ENCODE results near the gene GSK3A. TPM values are rescaled to one million over a fixed set of nuclear protein-coding genes. Genes with fewer than 3 reads are reported as not detected.

The GSK3A gene
- total RNA-seq, 2 donors from 2014 or later, result 27.7 to 28.1 TPM

DNA sequence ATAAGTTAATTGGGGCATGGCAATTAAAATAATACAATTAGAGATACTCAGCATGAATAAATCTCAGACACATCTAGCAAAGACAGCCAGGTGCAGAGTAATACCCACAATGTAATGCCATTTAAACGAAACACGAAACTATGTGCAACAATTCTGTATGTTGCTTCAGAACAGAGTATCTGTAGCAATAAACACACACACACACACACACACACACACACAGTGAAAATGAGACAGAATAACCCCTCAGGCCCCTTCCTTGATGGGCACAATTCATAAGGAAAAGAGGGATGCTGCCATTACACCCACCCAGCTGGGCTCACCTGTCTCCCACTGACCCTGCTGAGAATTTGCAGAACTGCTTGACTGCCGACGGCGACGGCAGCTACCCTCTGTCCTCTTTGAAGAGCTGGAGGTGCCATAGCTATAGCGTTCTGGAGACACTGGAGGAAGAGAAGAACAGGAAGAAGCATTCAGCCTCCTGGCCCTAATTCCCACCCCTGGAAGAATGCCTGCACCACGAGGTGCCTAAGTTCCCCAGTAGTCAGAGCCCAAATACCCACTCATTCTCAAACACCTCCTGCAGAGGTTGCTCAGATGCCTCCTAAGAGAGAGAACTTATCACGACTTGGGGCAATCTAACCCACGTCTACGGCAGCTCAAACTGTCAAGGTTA is 27.5 kb downstream of the GSK3A start:
- Mint-ChIP-seq H3K27ac (peak overlapping the region; percentile 99), H3K4me1 (peaks cover 56% of the 10 kb centered on the region), H3K4me3 (peak overlapping the region; percentile 94), H3K27me3 (no peaks in the 10 kb centered on the region), H3K36me3 (ENCODE audit: low read depth) (peaks cover 12% of the 10 kb centered on the region)
- no peaks in the 10 kb centered on the region for H3K9me3 ChIP-seq (ENCODE audit: control insufficient read depth, low read length, poor library complexity, severe bottlenecking)
- DNase-seq (no peak), ATAC-seq (no peak)

DNA sequence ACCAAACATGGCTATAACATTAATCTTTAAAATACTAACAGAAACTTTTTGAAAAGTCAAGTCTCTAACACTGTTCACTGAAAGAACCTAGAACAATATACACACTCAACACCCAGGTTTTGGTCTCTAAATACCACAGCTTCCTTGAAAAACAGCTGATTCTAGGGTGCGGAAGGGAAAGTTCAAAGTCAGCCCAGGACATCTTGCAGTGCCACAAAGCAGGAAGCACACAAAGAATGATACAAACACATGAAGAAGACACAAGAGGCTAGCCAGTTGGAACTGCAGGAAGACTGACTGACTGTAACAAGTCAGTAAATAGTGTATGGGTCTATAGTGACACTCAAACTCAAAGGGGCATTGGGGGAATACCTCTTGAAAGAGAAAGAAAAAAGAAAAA is 29.5 kb downstream of the GSK3A start:
- Mint-ChIP-seq H3K27ac (peak overlapping the region; percentile 56), H3K27me3 (no peaks in the 10 kb centered on the region), H3K4me3 (peak overlapping the region; percentile 83), H3K4me1 (peaks cover 54% of the 10 kb centered on the region), H3K36me3 (ENCODE audit: low read depth) (peaks cover 15% of the 10 kb centered on the region)
- no peak for ATAC-seq
- H3K9me3 ChIP-seq (ENCODE audit: control insufficient read depth, low read length, poor library complexity, severe bottlenecking), result no peaks in the 10 kb centered on the region
- no peak for DNase-seq

DNA sequence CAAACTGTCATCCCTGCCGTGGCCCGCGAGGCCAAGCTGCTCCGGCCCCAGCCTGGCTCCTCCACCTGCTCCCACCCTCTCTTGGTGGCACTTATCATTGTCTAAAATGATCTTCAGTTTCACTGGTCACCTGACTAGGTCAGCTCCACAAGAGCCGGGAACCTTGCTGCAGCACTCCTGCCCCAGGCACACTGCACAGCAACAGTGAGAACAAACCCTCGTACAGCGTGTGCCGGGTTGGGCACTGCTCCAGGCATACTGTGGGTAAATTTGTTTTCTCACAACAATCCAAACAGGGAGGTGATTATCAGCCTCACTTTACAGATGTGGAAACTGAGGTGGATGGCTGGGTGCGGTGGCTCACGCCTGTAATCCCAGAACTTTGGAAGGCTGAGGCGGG is 33.8 kb downstream of the GSK3A start:
- H3K4me1 Mint-ChIP-seq, result peaks cover 56% of the 10 kb centered on the region
- peaks cover 12% of the 10 kb centered on the region for H3K36me3 Mint-ChIP-seq (ENCODE audit: low read depth)
- H3K27ac Mint-ChIP-seq, result peak overlapping the region; percentile 95
- DNase-seq (no peak), ATAC-seq (no peak)
- no peaks in the 10 kb centered on the region for H3K9me3 ChIP-seq (ENCODE audit: control insufficient read depth, low read length, poor library complexity, severe bottlenecking)
- peak overlapping the region; percentile 84 for H3K4me3 Mint-ChIP-seq
- H3K27me3 Mint-ChIP-seq, result no peaks in the 10 kb centered on the region

DNA sequence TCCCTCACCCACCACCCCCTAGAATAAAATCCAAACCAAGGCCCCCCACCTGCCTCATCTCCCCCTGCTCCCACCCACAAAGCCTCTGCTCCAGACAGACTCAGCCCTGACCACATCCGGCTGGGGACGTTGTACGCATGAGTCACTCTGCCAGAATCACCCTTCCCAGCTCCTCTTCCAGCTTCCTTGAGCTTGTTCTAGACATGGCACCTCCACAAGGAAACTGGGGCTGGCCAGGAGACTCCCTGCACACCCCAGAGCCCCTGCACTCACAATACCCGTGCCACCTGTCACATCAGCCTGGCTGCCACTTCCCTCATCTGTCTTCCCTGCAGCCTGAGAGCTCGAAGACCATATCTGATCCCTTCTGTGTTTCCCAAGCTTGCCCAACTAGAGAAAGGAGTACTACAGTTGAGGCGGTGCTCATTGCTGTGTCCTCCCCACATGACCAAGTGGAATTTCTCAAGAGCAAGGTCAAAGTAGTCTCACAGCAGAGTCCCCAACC is 34.6 kb downstream of the GSK3A start:
- ATAC-seq (peak; percentile 64), DNase-seq (peak in 1 of 3 donors; percentile 32)
- Mint-ChIP-seq H3K4me3 (peak overlapping the region; percentile 84), H3K4me1 (peaks cover 56% of the 10 kb centered on the region), H3K27ac (peak overlapping the region; percentile 95), H3K36me3 (ENCODE audit: low read depth) (peaks cover 13% of the 10 kb centered on the region), H3K27me3 (no peaks in the 10 kb centered on the region)
- no peaks in the 10 kb centered on the region for H3K9me3 ChIP-seq (ENCODE audit: control insufficient read depth, low read length, poor library complexity, severe bottlenecking)

DNA sequence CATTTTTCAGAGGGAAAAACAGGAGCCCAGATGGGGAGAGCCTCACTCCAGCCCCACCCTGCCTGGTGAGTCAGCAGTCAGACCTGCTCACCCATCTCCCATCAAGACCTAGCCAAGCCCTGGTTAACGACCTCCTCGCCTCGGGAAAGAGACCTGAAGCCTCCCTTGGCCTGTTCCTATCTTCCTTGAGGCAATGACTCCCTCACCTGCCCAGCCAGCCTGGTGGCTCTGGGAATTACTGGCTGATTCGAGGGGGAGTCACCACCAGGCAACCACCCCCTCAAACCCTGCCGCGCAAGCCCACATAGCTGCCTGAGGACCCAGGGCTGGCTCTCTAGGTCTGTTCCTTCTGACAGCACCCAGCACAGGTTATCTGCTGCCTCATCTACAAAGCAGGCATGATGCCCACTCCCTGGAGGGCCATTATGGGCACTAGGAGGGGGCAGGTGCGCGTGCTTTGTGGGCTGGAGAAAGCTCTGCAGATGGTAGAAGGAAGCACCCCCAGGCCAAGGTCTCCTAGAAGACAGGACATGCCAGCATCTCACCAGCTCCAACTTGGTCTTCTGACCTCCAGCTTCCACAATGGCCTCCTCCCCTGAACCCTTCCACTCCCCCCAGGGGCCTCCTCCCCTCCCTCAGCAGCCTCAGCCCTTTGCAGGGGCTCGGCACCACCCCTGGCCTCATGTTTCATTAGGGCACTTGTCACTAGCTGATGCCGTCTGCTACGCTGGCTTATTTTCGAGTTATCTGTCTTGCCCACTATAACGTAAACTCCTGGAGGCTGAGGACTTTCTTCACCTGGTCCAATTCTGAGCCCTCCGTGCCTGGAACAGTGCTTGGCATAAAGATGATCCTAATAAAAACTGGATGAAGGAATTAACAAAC is 35.3 kb downstream of the GSK3A start:
- H3K27me3 Mint-ChIP-seq, result no peaks in the 10 kb centered on the region
- no peak for DNase-seq
- H3K4me1 Mint-ChIP-seq, result peaks cover 57% of the 10 kb centered on the region
- H3K36me3 Mint-ChIP-seq (ENCODE audit: low read depth), result peaks cover 15% of the 10 kb centered on the region
- peak overlapping the region; percentile 39 for H3K4me3 Mint-ChIP-seq
- no peak for ATAC-seq
- H3K27ac Mint-ChIP-seq, result peak overlapping the region; percentile 95
- no peaks in the 10 kb centered on the region for H3K9me3 ChIP-seq (ENCODE audit: control insufficient read depth, low read length, poor library complexity, severe bottlenecking)

DNA sequence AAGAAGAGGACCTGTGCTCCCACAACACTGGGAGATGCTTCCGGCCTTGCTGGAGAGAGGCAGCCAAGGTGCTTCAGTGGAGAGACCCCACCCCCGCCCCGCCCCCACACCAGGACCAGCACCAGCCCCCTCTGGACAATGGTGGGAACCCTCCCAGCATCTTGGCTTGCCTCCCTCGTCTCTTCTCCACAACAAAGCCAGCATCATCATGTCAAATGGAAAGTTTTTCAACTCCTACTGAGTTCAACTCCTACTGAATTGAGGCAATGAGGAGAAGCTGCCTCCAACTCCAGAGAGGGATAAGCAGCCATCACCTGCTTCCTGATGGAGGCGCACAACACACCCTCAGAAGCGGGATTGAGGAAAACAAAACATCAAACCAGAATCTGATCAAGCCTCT is 37.7 kb downstream of the GSK3A start:
- peaks cover 19% of the 10 kb centered on the region for H3K36me3 Mint-ChIP-seq (ENCODE audit: low read depth)
- H3K27ac Mint-ChIP-seq, result peak overlapping the region; percentile 95
- no peaks in the 10 kb centered on the region for H3K9me3 ChIP-seq (ENCODE audit: control insufficient read depth, low read length, poor library complexity, severe bottlenecking)
- no peak for DNase-seq
- peaks cover 74% of the 10 kb centered on the region for H3K4me1 Mint-ChIP-seq
- no peak overlapping the region for H3K4me3 Mint-ChIP-seq
- no peaks in the 10 kb centered on the region for H3K27me3 Mint-ChIP-seq
- ATAC-seq, result no peak

DNA sequence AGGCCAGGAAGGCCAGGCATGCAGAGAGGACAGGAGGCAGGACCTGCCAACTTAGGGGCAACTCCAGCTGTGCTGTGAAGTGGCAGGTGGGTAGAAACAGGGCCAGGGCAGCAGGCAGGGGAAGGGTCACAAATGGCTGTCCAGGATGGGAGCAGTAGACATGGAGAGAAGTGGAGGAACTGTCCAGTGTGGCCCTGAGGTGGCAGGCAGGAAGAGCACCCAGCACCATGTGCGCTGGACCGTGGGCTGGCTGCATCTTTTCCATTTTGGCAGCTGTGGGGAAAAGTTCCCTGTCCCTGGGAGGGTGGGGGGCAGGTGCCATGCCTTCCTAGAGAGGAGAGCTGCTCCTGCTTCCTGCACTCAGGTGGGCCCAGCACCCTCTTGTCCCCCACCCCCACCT is 38.7 kb downstream of the GSK3A start:
- Mint-ChIP-seq H3K27ac (peak overlapping the region; percentile 95), H3K36me3 (ENCODE audit: low read depth) (peaks cover 21% of the 10 kb centered on the region), H3K27me3 (no peaks in the 10 kb centered on the region), H3K4me3 (no peak overlapping the region), H3K4me1 (peaks cover 84% of the 10 kb centered on the region)
- ATAC-seq, result no peak
- no peaks in the 10 kb centered on the region for H3K9me3 ChIP-seq (ENCODE audit: control insufficient read depth, low read length, poor library complexity, severe bottlenecking)
- no peak for DNase-seq

DNA sequence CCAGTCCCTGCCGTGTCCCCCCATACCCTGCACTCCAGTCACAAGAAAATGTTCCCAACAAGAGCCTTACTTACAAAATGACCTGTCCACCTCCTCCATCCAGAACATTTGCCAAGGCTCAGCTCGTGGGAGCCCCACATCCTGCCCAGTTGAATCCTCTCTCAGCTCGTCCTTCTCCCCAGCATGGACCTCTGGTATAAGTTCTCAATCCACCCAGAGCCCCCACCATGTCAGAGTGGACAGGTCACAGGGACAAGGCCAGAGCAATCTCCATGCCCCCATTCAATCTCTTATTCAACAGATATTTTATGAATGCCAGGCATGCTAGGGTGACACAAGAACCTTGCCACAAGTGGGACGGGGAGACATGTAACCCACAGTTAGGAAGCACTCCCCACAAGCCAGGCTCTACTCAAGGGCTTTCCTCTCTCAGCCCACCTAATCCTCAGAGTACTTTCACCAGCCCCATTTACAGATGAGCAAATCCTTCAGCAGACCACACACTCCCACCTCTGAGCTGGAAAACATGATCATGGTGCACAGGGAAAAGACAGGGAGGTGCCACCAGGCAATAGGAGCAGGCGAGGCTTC is 40.0 kb downstream of the GSK3A start:
- Mint-ChIP-seq H3K36me3 (ENCODE audit: low read depth) (peaks cover 20% of the 10 kb centered on the region), H3K4me3 (peak overlapping the region; percentile 93), H3K27me3 (no peaks in the 10 kb centered on the region), H3K4me1 (peaks cover 75% of the 10 kb centered on the region), H3K27ac (peak overlapping the region; percentile 95)
- H3K9me3 ChIP-seq (ENCODE audit: control insufficient read depth, low read length, poor library complexity, severe bottlenecking), result no peaks in the 10 kb centered on the region
- DNase-seq (no peak), ATAC-seq (no peak)

DNA sequence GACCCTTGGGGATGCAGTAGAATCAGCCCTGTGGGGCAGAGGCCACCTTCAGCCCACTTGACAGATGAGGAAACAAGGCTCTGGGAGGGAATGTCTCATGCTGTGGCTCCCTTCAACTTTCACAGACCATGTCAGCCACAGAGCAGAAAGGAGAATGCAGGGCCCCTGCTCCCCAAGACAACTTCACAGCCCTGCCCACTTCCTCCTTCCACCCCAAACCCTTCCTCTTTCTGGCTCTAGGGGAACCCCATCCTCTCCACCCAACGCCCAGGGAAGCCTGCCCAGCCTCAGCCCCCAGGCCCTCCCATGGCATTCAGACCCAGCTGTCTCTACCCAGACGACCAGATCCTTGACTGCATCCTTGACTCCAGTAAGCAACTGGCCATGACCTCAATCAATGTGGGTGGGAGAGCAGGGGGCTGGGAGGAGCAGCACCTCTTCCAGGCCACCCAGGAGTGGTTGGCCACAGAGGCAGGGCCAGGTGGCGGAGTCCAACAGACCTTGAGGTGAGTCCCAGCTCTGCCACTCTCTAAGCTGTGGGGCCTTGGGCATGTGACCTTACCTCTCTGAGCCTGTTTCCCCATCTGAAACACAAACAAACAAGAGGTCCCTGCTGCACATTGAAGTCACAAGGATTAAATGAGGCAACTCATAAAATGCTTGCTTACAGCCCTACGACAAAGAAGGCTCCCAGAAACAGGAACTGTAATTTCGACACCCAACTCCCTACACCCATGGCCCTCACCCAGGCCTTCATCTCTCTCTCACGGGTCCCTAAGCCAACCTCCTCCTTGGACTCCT is 40.7 kb downstream of the GSK3A start:
- H3K36me3 Mint-ChIP-seq (ENCODE audit: low read depth), result peaks cover 20% of the 10 kb centered on the region
- H3K4me1 Mint-ChIP-seq, result peaks cover 75% of the 10 kb centered on the region
- peak overlapping the region; percentile 93 for H3K4me3 Mint-ChIP-seq
- H3K9me3 ChIP-seq (ENCODE audit: control insufficient read depth, low read length, poor library complexity, severe bottlenecking), result no peaks in the 10 kb centered on the region
- peak overlapping the region; percentile 95 for H3K27ac Mint-ChIP-seq
- DNase-seq, result peak in 1 of 3 donors; percentile 30
- H3K27me3 Mint-ChIP-seq, result no peaks in the 10 kb centered on the region
- peak; percentile 60 for ATAC-seq

DNA sequence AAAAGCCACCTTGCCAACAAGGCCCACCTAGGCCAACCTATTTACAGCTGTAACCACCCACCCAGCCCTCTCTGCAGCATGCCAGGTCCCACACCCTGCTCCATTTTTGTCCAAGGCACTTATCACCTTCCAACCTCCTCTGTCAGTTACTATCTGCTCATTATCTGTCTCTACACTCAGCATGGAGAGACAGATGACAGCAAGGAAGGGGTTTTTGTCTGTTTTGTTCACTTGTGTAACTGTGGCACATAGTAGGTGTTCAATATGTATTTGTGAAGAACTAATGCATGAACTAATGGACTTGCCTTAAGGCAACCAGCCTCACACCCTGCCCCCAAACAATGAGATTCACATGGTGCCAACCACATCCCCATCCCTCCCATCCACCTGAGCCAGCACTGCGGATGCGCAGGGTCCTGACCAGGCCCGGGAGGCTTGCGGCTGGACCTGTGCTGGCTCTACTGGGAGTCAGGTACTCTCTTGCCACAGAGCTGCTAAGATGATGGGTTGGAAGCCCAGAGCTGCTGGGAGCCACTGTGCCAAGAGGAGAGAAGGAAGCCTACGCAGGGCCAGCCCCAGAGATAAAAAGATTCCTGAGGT is 42.2 kb downstream of the GSK3A start:
- H3K27ac Mint-ChIP-seq, result peak overlapping the region; percentile 95
- peaks cover 21% of the 10 kb centered on the region for H3K36me3 Mint-ChIP-seq (ENCODE audit: low read depth)
- no peaks in the 10 kb centered on the region for H3K27me3 Mint-ChIP-seq
- H3K9me3 ChIP-seq (ENCODE audit: control insufficient read depth, low read length, poor library complexity, severe bottlenecking), result no peaks in the 10 kb centered on the region
- peaks cover 76% of the 10 kb centered on the region for H3K4me1 Mint-ChIP-seq
- DNase-seq (no peak), ATAC-seq (no peak)
- H3K4me3 Mint-ChIP-seq, result peak overlapping the region; percentile 93

DNA sequence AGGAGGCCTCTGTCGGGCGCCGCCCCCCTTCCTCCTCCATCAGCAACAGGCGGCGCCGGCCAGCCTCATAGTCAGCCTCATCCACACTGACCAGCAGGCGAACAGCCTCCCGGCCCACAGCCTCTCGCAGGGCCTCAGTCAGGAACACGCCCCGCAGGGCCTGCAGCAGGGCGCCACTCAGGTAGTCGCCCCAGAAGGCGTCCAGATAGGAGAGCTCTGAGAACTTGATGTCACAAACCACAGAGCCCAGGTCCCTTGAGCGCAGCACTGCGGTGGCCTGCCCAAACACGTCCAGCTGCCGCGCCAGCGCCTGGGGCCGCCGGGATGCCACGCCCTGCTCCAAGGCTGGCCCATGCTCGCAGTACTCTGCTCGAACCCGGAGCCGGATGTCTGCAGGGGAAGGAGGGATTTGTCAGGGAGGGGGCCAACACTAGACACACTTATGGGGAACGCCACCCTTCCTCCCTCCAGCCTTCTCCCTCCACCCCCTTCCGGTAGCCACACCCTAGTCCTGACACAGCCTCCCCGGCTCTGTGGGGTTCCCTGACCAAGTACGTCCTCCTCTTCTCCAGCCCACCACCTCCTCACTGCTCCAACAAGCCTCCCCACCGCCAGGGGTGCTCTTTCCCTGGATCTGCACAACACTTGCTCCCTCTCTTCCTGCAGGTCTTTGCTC is 42.8 kb downstream of the GSK3A start:
- no peaks in the 10 kb centered on the region for H3K9me3 ChIP-seq (ENCODE audit: control insufficient read depth, low read length, poor library complexity, severe bottlenecking)
- Mint-ChIP-seq H3K4me1 (peaks cover 72% of the 10 kb centered on the region), H3K27me3 (no peaks in the 10 kb centered on the region), H3K36me3 (ENCODE audit: low read depth) (peaks cover 18% of the 10 kb centered on the region), H3K27ac (peak overlapping the region; percentile 95), H3K4me3 (peak overlapping the region; percentile 93)
- ATAC-seq (peak; percentile 47), DNase-seq (peak in 2 of 3 donors; percentile 30)

Data from T-helper 17 cell (primary cell).